ENCODE data around the gene PBXIP1.

- TF ChIP-seq CTCF (IDR thresholded peaks at IDR 0.05) (no peak), POLR2A (IDR thresholded peaks at IDR 0.05) (no peak)
Measured at GRCh38 chr1:154931940-154932487, 23.9 kb downstream of the PBXIP1 start.
